Measurements from ENCODE around the gene USO1. TPM values are rescaled to one million over a fixed set of nuclear protein-coding genes. Genes with fewer than 3 reads are reported as not detected.
"Not testable (repeated sequence)": the region's sequence is repeated elsewhere in the genome, so short reads cannot be mapped to it uniquely, and the experiment has no call there.

The USO1 gene
- total and polyA plus RNA-seq, 2 of the 13 experiments (the other 11 are each of a cell fraction or from before 2014, with no cell fraction given): 52.2 to 87.7 TPM

DNA sequence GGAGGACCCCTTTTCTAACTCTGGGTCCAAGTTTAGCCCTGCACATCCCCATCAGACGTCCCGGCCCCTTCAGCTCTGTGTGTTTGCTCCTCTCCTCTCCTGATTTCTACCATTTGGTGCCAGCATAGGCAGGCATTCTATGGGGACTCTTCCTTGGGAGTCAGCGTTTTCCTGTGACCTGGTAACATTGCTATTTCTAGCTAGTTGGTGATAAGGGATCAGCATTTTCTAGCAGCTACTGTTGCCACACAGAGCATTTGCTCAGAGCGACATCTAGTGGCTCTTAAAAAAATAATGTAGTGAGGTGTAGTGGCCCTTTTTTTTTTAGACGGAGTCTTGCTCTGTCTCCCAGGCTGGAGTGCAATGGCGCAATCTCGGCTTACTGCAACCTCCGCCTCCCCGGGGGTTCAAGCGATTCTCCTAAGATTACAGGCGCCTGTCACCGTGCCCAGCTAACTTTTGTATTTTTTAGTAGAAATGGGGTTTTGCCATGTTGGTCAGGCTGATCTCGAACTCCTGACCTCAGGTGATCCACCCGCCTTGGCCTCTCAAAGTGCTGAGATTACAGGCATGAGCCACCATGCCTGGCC, 123.9 kb downstream of the USO1 start (continued):
- 0 out of 2 replicates have a peak, but pooled peaks have one; percentile 21 for TF ChIP-seq POGZ (CRISPR knock-in tag; IDR thresholded peaks at IDR 0.05)
- TF ChIP-seq FOXA3 (CRISPR knock-in tag; IDR thresholded peaks at IDR 0.05): 0 out of 2 replicates have a peak, but pooled peaks have one; percentile 17
- peak; percentile 25; the same call in 1 of the 2 replicates for TF ChIP-seq KAT8 (CRISPR knock-in tag; IDR thresholded peaks at IDR 0.05)
- TF ChIP-seq MAFK (conservative IDR thresholded peaks at IDR 0.05 in 1 of 2, IDR thresholded peaks at IDR 0.05 in 1 of 2; ENCODE audit: low read length in 2 of 2): peak; percentile 69
- TF ChIP-seq BCL6 (CRISPR knock-in tag; IDR thresholded peaks at IDR 0.05): peak; percentile 56; the same call in 1 of the 2 replicates
- TF ChIP-seq STAG1 (CRISPR knock-in tag; IDR thresholded peaks at IDR 0.05): peak; percentile 82
- TF ChIP-seq TOPORS (CRISPR knock-in tag; IDR thresholded peaks at IDR 0.05): 0 out of 2 replicates have a peak, but pooled peaks have one; percentile 46
- TF ChIP-seq KLF16 (CRISPR knock-in tag; IDR thresholded peaks at IDR 0.05): 0 out of 4 replicates have a peak, but pooled peaks of 1 of the 2 experiments have one; percentile 23
- TF ChIP-seq SOX6 (IDR thresholded peaks at IDR 0.05): not testable (repeated sequence)
- 0 out of 2 replicates have a peak, but pooled peaks have one; percentile 26 for TF ChIP-seq SOX6 (CRISPR knock-in tag; IDR thresholded peaks at IDR 0.05)
- peak; percentile 69 for TF ChIP-seq CEBPB (IDR thresholded peaks at IDR 0.05; ENCODE audit: borderline replicate concordance, low read depth, low read length)
- TF ChIP-seq ISL2 (CRISPR knock-in tag; IDR thresholded peaks at IDR 0.05): 0 out of 2 replicates have a peak, but pooled peaks have one; percentile 36
- 0 out of 2 replicates have a peak, but pooled peaks have one; percentile 26 for TF ChIP-seq TFE3 (CRISPR knock-in tag; IDR thresholded peaks at IDR 0.05)
- TF ChIP-seq, protein P1, sequence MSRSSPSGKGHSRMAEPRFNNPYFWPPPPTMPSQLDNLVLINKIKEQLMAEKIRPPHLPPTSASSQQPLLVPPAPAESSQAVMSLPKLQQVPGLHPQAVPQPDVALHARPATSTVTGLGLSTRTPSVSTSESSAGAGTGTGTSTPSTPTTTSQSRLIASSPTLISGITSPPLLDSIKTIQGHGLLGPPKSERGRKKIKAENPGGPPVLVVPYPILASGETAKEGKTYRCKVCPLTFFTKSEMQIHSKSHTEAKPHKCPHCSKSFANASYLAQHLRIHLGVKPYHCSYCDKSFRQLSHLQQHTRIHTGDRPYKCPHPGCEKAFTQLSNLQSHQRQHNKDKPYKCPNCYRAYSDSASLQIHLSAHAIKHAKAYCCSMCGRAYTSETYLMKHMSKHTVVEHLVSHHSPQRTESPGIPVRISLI (CRISPR knock-in tag; IDR thresholded peaks at IDR 0.05; ENCODE audit: borderline replicate concordance): peak; percentile 95
- TF ChIP-seq, protein P2, sequence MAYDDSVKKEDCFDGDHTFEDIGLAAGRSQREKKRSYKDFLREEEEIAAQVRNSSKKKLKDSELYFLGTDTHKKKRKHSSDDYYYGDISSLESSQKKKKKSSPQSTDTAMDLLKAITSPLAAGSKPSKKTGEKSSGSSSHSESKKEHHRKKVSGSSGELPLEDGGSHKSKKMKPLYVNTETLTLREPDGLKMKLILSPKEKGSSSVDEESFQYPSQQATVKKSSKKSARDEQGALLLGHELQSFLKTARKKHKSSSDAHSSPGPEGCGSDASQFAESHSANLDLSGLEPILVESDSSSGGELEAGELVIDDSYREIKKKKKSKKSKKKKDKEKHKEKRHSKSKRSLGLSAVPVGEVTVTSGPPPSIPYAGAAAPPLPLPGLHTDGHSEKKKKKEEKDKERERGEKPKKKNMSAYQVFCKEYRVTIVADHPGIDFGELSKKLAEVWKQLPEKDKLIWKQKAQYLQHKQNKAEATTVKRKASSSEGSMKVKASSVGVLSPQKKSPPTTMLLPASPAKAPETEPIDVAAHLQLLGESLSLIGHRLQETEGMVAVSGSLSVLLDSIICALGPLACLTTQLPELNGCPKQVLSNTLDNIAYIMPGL (CRISPR knock-in tag; IDR thresholded peaks at IDR 0.05; ENCODE audit: borderline replicate concordance in 1 of 2, low read depth in 1 of 2): 0 out of 4 replicates have a peak, but pooled peaks of 1 of the 2 experiments have one; percentile 58
